Liver (tissue), 9 donors: ENCODE measurements around the gene LRRK1. TPM values are rescaled to one million over a fixed set of nuclear protein-coding genes. Genes with fewer than 3 reads are reported as not detected.

Experiments
- DNase-seq: peaks from one replicate; pipeline ENCODE4 v3.0.0-alpha.2; 2017; ENCODE audit warnings: low spot score
- H3K27ac ChIP-seq, 2 donors: one replicate each; pipeline ENCODE4 v1.7.0; 2013; ENCODE audit warnings: inconsistent platforms in 2 of 2, low read length in 2 of 2, control low read depth in 1 of 2, low read depth in 1 of 2, mild to moderate bottlenecking in 1 of 2
- H3K27me3 ChIP-seq, 4 donors: one replicate each; pipeline versions ENCODE4 v1.6.1 to v1.7.0; 2013; ENCODE audit warnings: low read length in 3 of 4, inconsistent platforms in 1 of 4, mild to moderate bottlenecking in 1 of 4, moderate library complexity in 1 of 4; ENCODE audit not compliant: control insufficient read depth in 4 of 4, insufficient read depth in 4 of 4
- H3K36me3 ChIP-seq, 4 donors: one replicate each; pipeline versions ENCODE4 v1.6.1 to v1.7.0; 2013; ENCODE audit warnings: low read length in 3 of 4, mild to moderate bottlenecking in 3 of 4, low read depth in 1 of 4, moderate library complexity in 1 of 4; ENCODE audit not compliant: control insufficient read depth in 4 of 4, insufficient read depth in 3 of 4
- H3K4me1 ChIP-seq, 4 donors: one replicate each; pipeline versions ENCODE4 v1.6.1 to v1.7.0; 2013; ENCODE audit warnings: low read length in 3 of 4, mild to moderate bottlenecking in 3 of 4, moderate library complexity in 1 of 4; ENCODE audit not compliant: control insufficient read depth in 4 of 4, insufficient read depth in 4 of 4
- H3K4me3 ChIP-seq, 3 donors: one replicate each; pipeline versions ENCODE4 v1.6.1 to v1.7.0; 2013; ENCODE audit warnings: low read length in 3 of 3, control low read depth in 1 of 3, low read depth in 1 of 3, mild to moderate bottlenecking in 1 of 3
- H3K9ac ChIP-seq, 2 donors: one replicate each; pipeline ENCODE4 v1.7.0; 2013; ENCODE audit warnings: low read length in 2 of 2, mild to moderate bottlenecking in 2 of 2, moderate library complexity in 2 of 2, control low read depth in 1 of 2, low read depth in 1 of 2
- H3K9me3 ChIP-seq, 4 donors: one replicate each; pipeline versions ENCODE4 v1.6.1 to v1.7.0; 2013; ENCODE audit warnings: low read length in 3 of 4; ENCODE audit not compliant: control insufficient read depth in 4 of 4
- ATF3 ChIP-seq: IDR thresholded peaks from 2 replicates; pipeline ENCODE4 v1.6.1; 2016; ENCODE audit warnings: antibody characterized with exemption
- EGR1 ChIP-seq, 2 donors: IDR thresholded peaks; 2 replicates each; pipeline ENCODE4 v1.6.1; 2016 to 2018; ENCODE audit warnings: antibody characterized with exemption in 2 of 2, low read depth in 2 of 2
- FOXA1 ChIP-seq: IDR thresholded peaks from 2 replicates; pipeline ENCODE4 v1.6.1; 2016; ENCODE audit warnings: antibody characterized with exemption
- FOXA2 ChIP-seq: IDR thresholded peaks from 2 replicates; pipeline ENCODE4 v1.6.1; 2016; ENCODE audit warnings: antibody characterized with exemption
- GABPA ChIP-seq, 2 donors: IDR thresholded peaks in 1 of 2; conservative IDR thresholded peaks in 1 of 2; 2 replicates each; pipeline ENCODE4 v1.6.1; 2016; ENCODE audit warnings: antibody characterized with exemption in 2 of 2, mild to moderate bottlenecking in 1 of 2, moderate library complexity in 1 of 2
- HNF4A ChIP-seq, 2 donors: conservative IDR thresholded peaks; 2 replicates each; pipeline ENCODE4 v1.6.1; 2016; ENCODE audit warnings: antibody characterized with exemption in 2 of 2, mild to moderate bottlenecking in 2 of 2
- HNF4G ChIP-seq: IDR thresholded peaks from 2 replicates; pipeline ENCODE4 v1.6.1; 2016; ENCODE audit warnings: antibody characterized with exemption
- JUND ChIP-seq, 2 donors: IDR thresholded peaks; 2 replicates each; pipeline ENCODE4 v1.6.1; 2016; ENCODE audit warnings: antibody characterized with exemption in 2 of 2
- MAX ChIP-seq: IDR thresholded peaks from 2 replicates; pipeline ENCODE4 v1.6.1; 2016; ENCODE audit warnings: antibody characterized with exemption
- NR2F2 ChIP-seq: IDR thresholded peaks from 2 replicates; pipeline ENCODE4 v1.6.1; 2016; ENCODE audit warnings: antibody characterized with exemption
- RAD21 ChIP-seq, 2 donors: IDR thresholded peaks; 2 replicates each; pipeline ENCODE4 v1.6.1; 2016; ENCODE audit warnings: antibody characterized with exemption in 2 of 2, mild to moderate bottlenecking in 2 of 2
- REST ChIP-seq: IDR thresholded peaks from 2 replicates; pipeline ENCODE4 v1.6.1; 2016; ENCODE audit warnings: antibody characterized with exemption, mild to moderate bottlenecking
- RXRA ChIP-seq, 2 donors: IDR thresholded peaks; 2 replicates each; pipeline ENCODE4 v1.6.1; 2017 to 2018; ENCODE audit warnings: antibody characterized with exemption in 2 of 2, mild to moderate bottlenecking in 1 of 2
- SP1 ChIP-seq: IDR thresholded peaks from 2 replicates; pipeline ENCODE4 v1.6.1; 2018; ENCODE audit warnings: antibody characterized with exemption, mild to moderate bottlenecking
- TAF1 ChIP-seq: conservative IDR thresholded peaks from 2 replicates; pipeline ENCODE4 v1.6.1; 2016; ENCODE audit warnings: antibody characterized with exemption, mild to moderate bottlenecking
- YY1 ChIP-seq: IDR thresholded peaks from 2 replicates; pipeline ENCODE4 v1.6.1; 2016; ENCODE audit warnings: antibody characterized with exemption, mild to moderate bottlenecking
- WGBS: extraction: QIAGEN DNeasy Blood & Tissue Kit; methylation state at CpG from one replicate; pipeline ENCODE4 v1.1.7; 2013; 5-methylcytosine and 5-hydroxymethylcytosine counted together
- polyA plus RNA-seq, 2 donors: library from polyadenylated mRNA; stranded (reverse) in 1 of 2; unstranded in 1 of 2; fragments of 200-250 nt in 1 of 2; fragments of >200 nt in 1 of 2; fragmentation: Nextera tagmentation in 1 of 2; extraction: Ambion mirVana in 1 of 2; gene quantifications; one replicate each; pipeline versions ENCODE4 v1.2.1 to v1.2.3, GENCODE V29; 2013 to 2015
- total RNA-seq, 2 donors: library from RNA; depleted of rRNA; stranded (reverse); fragments of >200 nt; gene quantifications; one replicate each; pipeline ENCODE4 v1.2.3, GENCODE V29; 2014
- donor health status: healthy.
- donor health status: healthy.
- donor health status: healthy.
- donor health status: healthy.
- donor health status: healthy.

The LRRK1 gene
- total and polyA plus RNA-seq, 4 donors: 1.2 to 4.4 (median 2.7) TPM

GRCh38 chr15:100948430-100948762 is 29.2 kb downstream of the LRRK1 start:
- Histone ChIP-seq H3K4me3 (no peak overlapping the region), H3K9ac (no peak overlapping the region), H3K27ac (no peak overlapping the region), H3K9me3 (no peaks in the 10 kb centered on the region), H3K36me3 (no peaks in the 10 kb centered on the region), H3K27me3 (peaks cover 0 to 4% (median 0%) of the 10 kb centered on the region in 4 donors), H3K4me1 (no peaks in the 10 kb centered on the region)
- no peak for DNase-seq
- TF ChIP-seq MAX (no peak), ATF3 (no peak), JUND (IDR thresholded peaks at IDR 0.05) (no peak), NR2F2 (no peak), TAF1 (no peak), RXRA (IDR thresholded peaks at IDR 0.05) (no peak), HNF4G (no peak), GABPA (IDR thresholded peaks at IDR 0.05 in 1 of 2, conservative IDR thresholded peaks at IDR 0.05 in 1 of 2) (no peak), EGR1 (IDR thresholded peaks at IDR 0.05; ENCODE audit: low read depth in 2 of 2) (no peak), REST (no peak), FOXA1 (no peak), RAD21 (IDR thresholded peaks at IDR 0.05) (no peak), YY1 (no peak), HNF4A (conservative IDR thresholded peaks at IDR 0.05) (no peak), SP1 (no peak)
- WGBS: 76% methylated on average over 3 of the region's 3 CpGs

GRCh38 chr15:100949691-100950090 is 30.5 kb downstream of the LRRK1 start:
- no peak overlapping the region for H3K9ac ChIP-seq
- no peaks in the 10 kb centered on the region for H3K4me1 ChIP-seq
- no peaks in the 10 kb centered on the region for H3K9me3 ChIP-seq
- WGBS: 93% methylated on average over 1 of the region's 1 CpG
- no peak overlapping the region for H3K27ac ChIP-seq
- no peak for TF ChIP-seq TAF1
- peaks cover 0 to 4% (median 0%) of the 10 kb centered on the region in 4 donors for H3K27me3 ChIP-seq
- H3K36me3 ChIP-seq: no peaks in the 10 kb centered on the region
- no peak overlapping the region for H3K4me3 ChIP-seq
- DNase-seq: no peak

- H3K4me1 ChIP-seq: no peaks in the 10 kb centered on the region
- no peaks in the 10 kb centered on the region for H3K9me3 ChIP-seq
- H3K4me3 ChIP-seq: no peak overlapping the region
- H3K36me3 ChIP-seq: no peaks in the 10 kb centered on the region
- no peak overlapping the region for H3K9ac ChIP-seq
- DNase-seq: no peak
- no peak for TF ChIP-seq YY1
- no peak for TF ChIP-seq FOXA2
- TF ChIP-seq NR2F2: no peak
- H3K27me3 ChIP-seq: peaks cover 0 to 4% (median 0%) of the 10 kb centered on the region in 4 donors
- WGBS: 77% methylated on average over 5 of the region's 5 CpGs
- no peak overlapping the region for H3K27ac ChIP-seq
Measured at GRCh38 chr15:100951965-100952364, 32.8 kb downstream of the LRRK1 start.
